SK-N-SH treated with all-trans-retinoic acid at 6 μM for 48 hours (cell line): ENCODE measurements around the gene SART3.

Source experiments
- ARNTL ChIP-seq: fragments of 450-650 bp; formaldehyde crosslinking; IDR thresholded peaks from 2 replicates; pipeline ENCODE4 v1.5.0; 2020; ENCODE audit warnings: low read depth, mild to moderate bottlenecking, moderate library complexity, borderline replicate concordance
- GLIS3 ChIP-seq: fragments of 250-450 bp; sonication (Bioruptor Pico); IDR thresholded peaks from 2 replicates; pipeline ENCODE4 v1.5.0; 2020; ENCODE audit warnings: mild to moderate bottlenecking, moderate library complexity
- PATZ1 ChIP-seq: fragments of 250-450 bp; sonication (Bioruptor Pico); IDR thresholded peaks from 2 replicates; pipeline ENCODE4 v1.8.0; 2020; ENCODE audit warnings: mild to moderate bottlenecking, moderate library complexity, borderline replicate concordance
- PPARA ChIP-seq: fragments of 250-450 bp; sonication (Bioruptor Pico); IDR thresholded peaks from 2 replicates; pipeline ENCODE4 v1.5.0; 2020; ENCODE audit warnings: mild to moderate bottlenecking, borderline replicate concordance
- RARB ChIP-seq: fragments of 250-450 bp; sonication (Bioruptor Pico); IDR thresholded peaks from 2 replicates; pipeline ENCODE4 v1.8.0; 2021; ENCODE audit warnings: mild to moderate bottlenecking, moderate library complexity
- TCF4 ChIP-seq: fragments of 250-450 bp; sonication (Bioruptor Pico); IDR thresholded peaks from 2 replicates; pipeline ENCODE4 v1.8.0; 2021; ENCODE audit warnings: mild to moderate bottlenecking, moderate library complexity, borderline replicate concordance
- ZC3H10 ChIP-seq: fragments of 250-450 bp; sonication (Bioruptor Pico); IDR thresholded peaks from 2 replicates; pipeline ENCODE4 v1.5.1; 2021; ENCODE audit warnings: mild to moderate bottlenecking, moderate library complexity
- ZFP30 ChIP-seq: fragments of 450-650 bp; formaldehyde crosslinking; IDR thresholded peaks from 2 replicates; pipeline ENCODE4 v1.5.0; 2022; ENCODE audit warnings: mild to moderate bottlenecking, moderate library complexity
- ZNF8 ChIP-seq: fragments of 450-650 bp; formaldehyde crosslinking; IDR thresholded peaks from 2 replicates; pipeline ENCODE4 v1.5.0; 2020; ENCODE audit warnings: mild to moderate bottlenecking, moderate library complexity

GRCh38 chr12:108509806-108510205 lies 51.2 kb downstream of the SART3 start:
- TF ChIP-seq PATZ1 (no peak), PPARA (CRISPR knock-in tag) (no peak), TCF4 (no peak), ZC3H10 (CRISPR knock-in tag) (no peak), ZNF8 (CRISPR knock-in tag) (no peak), ARNTL (CRISPR knock-in tag) (no peak), RARB (CRISPR knock-in tag) (no peak), ZFP30 (CRISPR knock-in tag) (no peak), GLIS3 (CRISPR knock-in tag) (no peak)
